VCaP (cell line): ENCODE data around the gene GID4.
A peak's percentile ranks its signal among the peaks of the same experiment; 100 is the strongest.

ENCODE experiments used
- H3K27ac ChIP-seq: fragments of 450-650 bp; 2 replicates; pipeline ENCODE4 v1.5.1; 2017
- TF ChIP-seq, protein P1 (sequence below): fragments of 450-650 bp; conservative IDR thresholded peaks from 2 replicates; pipeline ENCODE4 v1.5.1; 2017; ENCODE audit warnings: mild to moderate bottlenecking, moderate library complexity

Gene GID4

DNA sequence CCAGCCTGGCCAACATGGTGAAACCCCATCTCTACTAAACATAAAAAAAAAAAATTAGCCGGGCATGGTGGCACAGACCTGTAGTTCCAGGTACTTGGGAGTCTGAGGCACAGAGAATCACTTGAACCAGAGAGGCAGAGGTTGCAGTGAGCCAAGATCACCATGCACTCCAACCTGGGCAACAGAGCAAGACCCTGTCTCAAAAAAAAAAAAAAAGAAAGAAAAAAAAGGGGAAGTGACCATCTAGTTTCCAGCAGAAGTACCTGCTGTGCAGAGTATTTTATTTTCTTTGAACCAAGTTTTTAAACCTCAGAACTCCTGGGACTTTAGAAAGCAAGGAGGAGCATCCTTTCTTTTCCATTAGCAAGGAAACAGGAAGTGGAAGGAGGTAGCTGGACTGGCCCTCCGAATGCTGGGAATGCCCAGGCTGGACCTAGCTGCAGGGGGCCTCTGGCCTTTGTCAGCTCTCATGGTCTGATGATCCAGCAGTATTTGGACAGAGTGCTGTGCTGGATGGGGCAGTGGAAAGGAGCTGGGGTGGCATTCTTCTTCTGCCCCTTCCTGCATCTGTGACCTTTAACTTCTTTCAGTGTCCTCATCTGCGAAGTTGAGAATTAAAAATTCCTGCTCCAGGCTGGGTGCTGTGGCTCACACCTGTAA, 6.6 kb downstream of the GID4 start:
- TF ChIP-seq, protein P1, sequence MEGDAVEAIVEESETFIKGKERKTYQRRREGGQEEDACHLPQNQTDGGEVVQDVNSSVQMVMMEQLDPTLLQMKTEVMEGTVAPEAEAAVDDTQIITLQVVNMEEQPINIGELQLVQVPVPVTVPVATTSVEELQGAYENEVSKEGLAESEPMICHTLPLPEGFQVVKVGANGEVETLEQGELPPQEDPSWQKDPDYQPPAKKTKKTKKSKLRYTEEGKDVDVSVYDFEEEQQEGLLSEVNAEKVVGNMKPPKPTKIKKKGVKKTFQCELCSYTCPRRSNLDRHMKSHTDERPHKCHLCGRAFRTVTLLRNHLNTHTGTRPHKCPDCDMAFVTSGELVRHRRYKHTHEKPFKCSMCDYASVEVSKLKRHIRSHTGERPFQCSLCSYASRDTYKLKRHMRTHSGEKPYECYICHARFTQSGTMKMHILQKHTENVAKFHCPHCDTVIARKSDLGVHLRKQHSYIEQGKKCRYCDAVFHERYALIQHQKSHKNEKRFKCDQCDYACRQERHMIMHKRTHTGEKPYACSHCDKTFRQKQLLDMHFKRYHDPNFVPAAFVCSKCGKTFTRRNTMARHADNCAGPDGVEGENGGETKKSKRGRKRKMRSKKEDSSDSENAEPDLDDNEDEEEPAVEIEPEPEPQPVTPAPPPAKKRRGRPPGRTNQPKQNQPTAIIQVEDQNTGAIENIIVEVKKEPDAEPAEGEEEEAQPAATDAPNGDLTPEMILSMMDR: no peak
- H3K27ac ChIP-seq: no peak overlapping the region

DNA sequence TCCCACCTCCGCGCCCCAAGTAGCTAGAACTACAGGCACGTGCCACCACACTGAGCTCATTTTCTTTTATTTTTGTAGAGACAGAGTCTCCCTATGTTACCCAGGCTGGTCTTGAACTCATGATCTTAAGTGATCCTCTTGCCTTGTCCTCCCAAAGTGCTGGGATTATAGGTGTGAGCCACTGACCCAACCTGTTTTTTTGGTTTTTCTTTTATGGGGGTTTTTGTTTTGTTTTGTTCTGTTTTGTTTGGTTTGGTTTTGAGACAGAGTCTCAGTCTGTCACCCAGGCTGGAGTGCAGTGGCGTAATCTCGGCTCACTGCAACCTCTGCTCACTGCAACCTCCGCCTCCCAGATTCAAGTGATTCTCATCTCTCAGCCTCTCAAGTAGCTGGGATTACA, 16.4 kb downstream of the GID4 start:
- TF ChIP-seq, protein P1: no peak
- peak overlapping the region; percentile 41 for H3K27ac ChIP-seq

DNA sequence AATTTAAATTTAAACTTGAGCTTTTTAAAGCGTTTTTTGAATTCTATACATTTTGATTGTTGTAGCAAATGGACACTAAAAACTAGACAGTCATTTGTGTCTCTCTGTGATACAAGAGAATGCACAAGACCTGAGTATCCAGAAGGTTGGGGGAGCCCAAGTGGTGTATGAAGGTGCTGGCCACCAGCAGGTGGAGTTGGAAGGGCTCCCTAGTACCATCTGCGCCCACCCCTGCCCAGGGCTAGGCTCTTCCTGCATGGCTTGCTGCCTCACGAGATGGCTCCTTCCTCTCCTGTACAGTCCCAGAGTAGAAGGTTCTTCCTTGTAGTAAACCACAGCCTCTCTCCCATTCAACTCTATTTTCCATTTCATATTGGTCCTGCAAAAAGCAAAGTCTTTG, 17.0 kb downstream of the GID4 start:
- TF ChIP-seq, protein P1: no peak
- H3K27ac ChIP-seq: peak overlapping the region; percentile 41

DNA sequence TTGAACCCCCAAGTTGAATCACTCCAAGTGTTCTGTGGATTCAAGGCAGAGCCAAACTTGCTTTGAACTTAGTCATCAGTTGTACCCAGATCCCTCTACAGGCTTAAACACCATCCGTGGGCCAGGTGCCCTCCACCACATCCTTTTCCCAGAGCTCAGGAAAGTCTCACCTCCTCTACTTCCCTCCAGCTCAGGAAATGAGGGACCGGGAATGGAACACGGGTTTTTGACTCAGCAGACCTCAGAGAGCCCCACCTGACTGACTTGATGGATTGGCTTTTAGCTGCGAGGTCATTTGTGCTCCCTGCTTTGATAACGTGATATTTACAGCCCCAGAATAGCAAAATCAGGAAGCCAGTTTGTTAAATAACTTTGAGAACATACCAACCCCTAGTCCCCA, 20.1 kb downstream of the GID4 start:
- TF ChIP-seq, protein P1: no peak
- H3K27ac ChIP-seq: no peak overlapping the region

DNA sequence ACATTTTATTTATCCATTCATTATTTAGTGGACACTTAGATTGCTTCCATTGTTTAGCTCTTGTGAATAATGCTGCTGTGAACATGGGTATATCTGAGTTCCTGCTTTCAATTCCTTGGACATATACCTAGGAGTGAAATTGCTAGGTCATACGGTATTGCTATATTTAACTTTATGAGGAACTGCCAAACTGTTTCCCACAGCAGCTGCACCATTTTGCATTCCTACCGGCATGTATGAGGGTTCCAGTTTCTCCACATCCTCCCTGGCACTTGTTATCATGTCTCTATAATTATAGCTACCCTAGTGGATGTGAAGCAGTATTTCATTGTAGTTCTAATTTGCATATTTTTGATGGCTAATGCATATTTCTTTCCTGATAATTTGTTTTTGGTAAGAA, 24.8 kb downstream of the GID4 start:
- TF ChIP-seq, protein P1: no peak
- no peak overlapping the region for H3K27ac ChIP-seq

DNA sequence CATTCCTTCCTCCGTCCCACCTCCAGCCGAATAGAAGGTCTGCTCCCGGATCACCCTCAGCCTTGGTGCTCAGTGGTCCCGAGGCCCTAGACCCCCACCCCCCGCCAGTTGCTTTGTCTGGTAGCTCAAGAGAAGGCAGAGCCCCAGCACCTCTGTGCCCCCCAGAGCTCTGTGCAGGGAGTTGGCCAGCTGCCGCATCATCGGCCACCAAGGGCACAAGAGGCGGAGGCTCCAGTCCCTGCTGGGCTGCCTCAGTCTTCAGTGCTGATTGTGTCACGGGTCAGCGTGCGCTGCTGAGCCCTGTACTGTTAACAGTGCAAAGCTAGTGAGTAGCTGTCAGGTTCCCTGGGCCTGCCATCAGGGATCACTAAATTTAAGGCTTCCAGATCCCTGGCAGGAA, 26.3 kb downstream of the GID4 start:
- TF ChIP-seq, protein P1: no peak

DNA sequence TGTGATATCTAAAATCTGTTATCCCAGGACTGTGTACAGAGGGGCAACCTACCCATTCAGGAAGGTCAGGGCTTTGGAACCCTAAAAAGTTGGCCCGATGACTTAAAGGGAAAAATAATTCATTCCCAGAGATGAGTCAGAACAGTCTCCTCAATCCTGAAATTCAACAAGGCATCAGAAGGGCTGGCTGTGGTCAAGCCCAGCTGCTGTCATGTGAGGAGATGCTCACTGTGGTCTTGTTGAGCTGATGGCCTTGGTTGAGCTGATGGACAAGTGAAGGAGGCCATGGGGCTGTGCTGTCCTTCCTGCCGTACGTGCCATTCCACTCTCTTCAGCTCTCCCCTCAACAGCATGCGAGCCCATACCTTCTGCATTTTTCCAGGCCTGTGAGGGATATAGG, 27.7 kb downstream of the GID4 start:
- TF ChIP-seq, protein P1: no peak
- no peak overlapping the region for H3K27ac ChIP-seq

More for the DNA sequence above, 26.3 kb downstream of the GID4 start:
- H3K27ac ChIP-seq: no peak overlapping the region
